IMR-90 (cell line): ENCODE measurements around the gene DCC.

Source experiments
- BHLHE40 ChIP-seq: fragments of 150-350 bp; IDR thresholded peaks from 2 replicates; pipeline ENCODE4 v1.6.1; 2016; ENCODE audit warnings: mild to moderate bottlenecking, low read depth, low read length
- CEBPB ChIP-seq: IDR thresholded peaks from 2 replicates; pipeline ENCODE4 v1.6.1; 2012; ENCODE audit warnings: low read depth, low read length, improper control_type of control experiment
- CHD1 ChIP-seq: IDR thresholded peaks from 2 replicates; pipeline ENCODE4 v1.6.1; 2012; ENCODE audit warnings: low read depth, low read length, improper control_type of control experiment
- CTCF ChIP-seq: conservative IDR thresholded peaks from 2 replicates; pipeline ENCODE4 v1.5.1; 2012; ENCODE audit warnings: mild to moderate bottlenecking, low read depth, low read length, improper control_type of control experiment
- FOS ChIP-seq: fragments of 150-350 bp; IDR thresholded peaks from 2 replicates; pipeline ENCODE4 v1.6.1; 2016; ENCODE audit warnings: low read depth, low read length
- NFE2L2 ChIP-seq: fragments of 150-350 bp; IDR thresholded peaks from 2 replicates; pipeline ENCODE4 v1.6.1; 2016; ENCODE audit warnings: low read depth, mild to moderate bottlenecking, low read length
- POLR2A ChIP-seq: IDR thresholded peaks from 2 replicates; pipeline ENCODE4 v1.6.1; 2012; ENCODE audit warnings: mild to moderate bottlenecking, low read depth, low read length
- RAD21 ChIP-seq: IDR thresholded peaks from 2 replicates; pipeline ENCODE4 v1.6.1; 2012; ENCODE audit warnings: low read length, improper control_type of control experiment
- RCOR1 ChIP-seq: IDR thresholded peaks from 2 replicates; pipeline ENCODE4 v1.6.1; 2012; ENCODE audit warnings: mild to moderate bottlenecking, low read length, improper control_type of control experiment; ENCODE audit not compliant: insufficient replicate concordance
- RFX5 ChIP-seq: IDR thresholded peaks from 2 replicates; pipeline ENCODE4 v1.8.0; 2012; ENCODE audit warnings: low read depth, mild to moderate bottlenecking, low read length, moderate library complexity
- USF2 ChIP-seq: fragments of 150-350 bp; IDR thresholded peaks from 2 replicates; pipeline ENCODE4 v1.6.1; 2017; ENCODE audit warnings: mild to moderate bottlenecking, antibody characterized with exemption, low read length, low read depth

GRCh38 chr18:52700816-52701215, 360.8 kb downstream of the DCC start:
- TF ChIP-seq CTCF (no peak), FOS (no peak), POLR2A (no peak), USF2 (no peak), BHLHE40 (no peak), RAD21 (no peak), RCOR1 (no peak), RFX5 (no peak), NFE2L2 (no peak), CEBPB (no peak), CHD1 (no peak)
